Mucosa of stomach (tissue), 1 donor: ENCODE measurements around the gene ACOD1.

Experiments
- H3K27me3 ChIP-seq: one replicate; pipeline ENCODE4 v1.7.0; 2013; ENCODE audit warnings: mild to moderate bottlenecking, low read length; ENCODE audit not compliant: control insufficient read depth, insufficient read depth
- H3K36me3 ChIP-seq: one replicate; pipeline ENCODE4 v1.7.0; 2013; ENCODE audit warnings: low read length; ENCODE audit not compliant: control insufficient read depth, insufficient read depth
- H3K4me1 ChIP-seq: one replicate; pipeline ENCODE4 v1.7.0; 2013; ENCODE audit warnings: mild to moderate bottlenecking, low read length; ENCODE audit not compliant: control insufficient read depth, insufficient read depth
- H3K4me3 ChIP-seq: one replicate; pipeline ENCODE4 v1.7.0; 2013; ENCODE audit warnings: low read length
- H3K9ac ChIP-seq: one replicate; pipeline ENCODE4 v1.7.0; 2013; ENCODE audit warnings: mild to moderate bottlenecking, low read length, moderate library complexity
- H3K9me3 ChIP-seq: one replicate; pipeline ENCODE4 v1.7.0; 2013; ENCODE audit warnings: mild to moderate bottlenecking, low read length, moderate library complexity; ENCODE audit not compliant: control insufficient read depth
- donor health status: Pancreatic carcinoma.

Gene ACOD1

GRCh38 chr13:76929320-76929719, 19.0 kb upstream of the ACOD1 start:
- Histone ChIP-seq H3K9me3 (no peaks in the 10 kb centered on the region), H3K4me3 (no peak overlapping the region), H3K27me3 (no peaks in the 10 kb centered on the region), H3K9ac (no peak overlapping the region), H3K36me3 (no peaks in the 10 kb centered on the region), H3K4me1 (no peaks in the 10 kb centered on the region)

- Histone ChIP-seq H3K27me3 (no peaks in the 10 kb centered on the region), H3K4me3 (no peak overlapping the region), H3K9ac (no peak overlapping the region), H3K9me3 (no peaks in the 10 kb centered on the region), H3K4me1 (no peaks in the 10 kb centered on the region), H3K36me3 (no peaks in the 10 kb centered on the region)
These were observed 18.4 kb upstream of the ACOD1 start for GRCh38 chr13:76929851-76930374.

GRCh38 chr13:76932076-76932475, 16.2 kb upstream of the ACOD1 start:
- H3K9me3 ChIP-seq, result no peaks in the 10 kb centered on the region
- H3K36me3 ChIP-seq, result no peaks in the 10 kb centered on the region
- no peak overlapping the region for H3K9ac ChIP-seq
- H3K4me3 ChIP-seq, result no peak overlapping the region
- H3K27me3 ChIP-seq, result no peaks in the 10 kb centered on the region
- H3K4me1 ChIP-seq, result no peaks in the 10 kb centered on the region

- H3K4me3 ChIP-seq, result no peak overlapping the region
- H3K9me3 ChIP-seq, result no peaks in the 10 kb centered on the region
- no peaks in the 10 kb centered on the region for H3K27me3 ChIP-seq
- H3K4me1 ChIP-seq, result no peaks in the 10 kb centered on the region
- H3K36me3 ChIP-seq, result no peaks in the 10 kb centered on the region
- H3K9ac ChIP-seq, result no peak overlapping the region
These were observed 13.6 kb upstream of the ACOD1 start for GRCh38 chr13:76934671-76935070.

GRCh38 chr13:76936763-76937162, 11.5 kb upstream of the ACOD1 start:
- no peaks in the 10 kb centered on the region for H3K9me3 ChIP-seq
- no peaks in the 10 kb centered on the region for H3K4me1 ChIP-seq
- no peaks in the 10 kb centered on the region for H3K36me3 ChIP-seq
- no peak overlapping the region for H3K4me3 ChIP-seq
- no peak overlapping the region for H3K9ac ChIP-seq
- no peaks in the 10 kb centered on the region for H3K27me3 ChIP-seq

- no peak overlapping the region for H3K9ac ChIP-seq
- H3K4me1 ChIP-seq, result no peaks in the 10 kb centered on the region
- H3K27me3 ChIP-seq, result no peaks in the 10 kb centered on the region
- H3K4me3 ChIP-seq, result no peak overlapping the region
- no peaks in the 10 kb centered on the region for H3K36me3 ChIP-seq
- H3K9me3 ChIP-seq, result no peaks in the 10 kb centered on the region
These were observed 11.0 kb upstream of the ACOD1 start for GRCh38 chr13:76937281-76937820.

GRCh38 chr13:76939215-76939614, 9.1 kb upstream of the ACOD1 start:
- Histone ChIP-seq H3K9ac (no peak overlapping the region), H3K9me3 (no peaks in the 10 kb centered on the region), H3K36me3 (no peaks in the 10 kb centered on the region), H3K4me3 (no peak overlapping the region), H3K4me1 (no peaks in the 10 kb centered on the region), H3K27me3 (no peaks in the 10 kb centered on the region)

- no peaks in the 10 kb centered on the region for H3K4me1 ChIP-seq
- H3K9ac ChIP-seq, result no peak overlapping the region
- no peaks in the 10 kb centered on the region for H3K27me3 ChIP-seq
- H3K4me3 ChIP-seq, result no peak overlapping the region
- H3K36me3 ChIP-seq, result no peaks in the 10 kb centered on the region
- H3K9me3 ChIP-seq, result no peaks in the 10 kb centered on the region
These were observed 5.9 kb upstream of the ACOD1 start for GRCh38 chr13:76942363-76942762.

- H3K4me3 ChIP-seq, result no peak overlapping the region
- H3K36me3 ChIP-seq, result no peaks in the 10 kb centered on the region
- no peak overlapping the region for H3K9ac ChIP-seq
- no peaks in the 10 kb centered on the region for H3K9me3 ChIP-seq
- H3K4me1 ChIP-seq, result no peaks in the 10 kb centered on the region
- H3K27me3 ChIP-seq, result no peaks in the 10 kb centered on the region
These were observed 4.7 kb upstream of the ACOD1 start for GRCh38 chr13:76943646-76944045.

- no peak overlapping the region for H3K9ac ChIP-seq
- H3K9me3 ChIP-seq, result no peaks in the 10 kb centered on the region
- H3K4me1 ChIP-seq, result no peaks in the 10 kb centered on the region
These were observed 3.9 kb upstream of the ACOD1 start for GRCh38 chr13:76944456-76944855.

GRCh38 chr13:76950101-76950500, 1.8 kb downstream of the ACOD1 start:
- Histone ChIP-seq H3K9me3 (no peaks in the 10 kb centered on the region), H3K36me3 (no peaks in the 10 kb centered on the region), H3K4me1 (no peaks in the 10 kb centered on the region), H3K27me3 (no peaks in the 10 kb centered on the region), H3K9ac (no peak overlapping the region), H3K4me3 (no peak overlapping the region)

More at GRCh38 chr13:76944456-76944855, 3.9 kb upstream of the ACOD1 start:
- Histone ChIP-seq H3K36me3 (no peaks in the 10 kb centered on the region), H3K4me3 (no peak overlapping the region), H3K27me3 (no peaks in the 10 kb centered on the region)

- Histone ChIP-seq H3K9me3 (no peaks in the 10 kb centered on the region), H3K36me3 (no peaks in the 10 kb centered on the region), H3K4me3 (no peak overlapping the region)
These were observed 5.7 kb downstream of the ACOD1 start for GRCh38 chr13:76953968-76954367.

GRCh38 chr13:76954538-76954937, 6.2 kb downstream of the ACOD1 start:
- Histone ChIP-seq H3K27me3 (no peaks in the 10 kb centered on the region), H3K4me3 (no peak overlapping the region), H3K9ac (no peak overlapping the region), H3K4me1 (no peaks in the 10 kb centered on the region), H3K36me3 (no peaks in the 10 kb centered on the region), H3K9me3 (no peaks in the 10 kb centered on the region)

More at GRCh38 chr13:76953968-76954367, 5.7 kb downstream of the ACOD1 start:
- Histone ChIP-seq H3K9ac (no peak overlapping the region), H3K27me3 (no peaks in the 10 kb centered on the region), H3K4me1 (no peaks in the 10 kb centered on the region)
